ENCODE results near the gene FAM193A. TPM values are rescaled to one million over a fixed set of nuclear protein-coding genes. Genes with fewer than 3 reads are reported as not detected.
"Not testable (repeated sequence)": the region's sequence is repeated elsewhere in the genome, so short reads cannot be mapped to it uniquely, and the experiment has no call there.

FAM193A gene
- polyA plus RNA-seq, 1 donor = 31.3 TPM

DNA sequence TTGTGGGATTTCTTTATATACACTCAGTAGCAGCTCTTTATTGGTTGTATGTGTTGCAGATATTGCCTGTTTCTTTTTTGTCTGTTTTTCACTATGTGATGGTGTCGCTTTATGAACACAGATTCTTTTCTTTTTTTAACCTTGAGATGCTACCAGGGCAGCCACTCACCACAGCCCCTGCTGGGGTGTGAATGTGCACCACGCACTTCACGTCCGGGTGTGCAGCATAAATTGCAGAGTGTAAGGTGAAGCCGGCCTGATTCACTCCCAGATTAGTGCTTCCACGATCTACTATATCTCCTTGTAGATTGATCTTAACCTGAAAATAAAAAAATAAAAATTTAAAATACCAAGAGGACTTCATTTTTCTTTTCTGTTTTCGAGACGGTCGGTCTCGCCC is 71.4 kb downstream of the FAM193A start:
- DNase-seq = no peak

GRCh38 chr4:2608291-2608690 is 71.8 kb downstream of the FAM193A start:
- no peak for DNase-seq

- DNase-seq = no peak
Measured at GRCh38 chr4:2615821-2616220, 79.4 kb downstream of the FAM193A start.

- no peak for DNase-seq
Measured at GRCh38 chr4:2617955-2618354, 81.5 kb downstream of the FAM193A start.

DNA sequence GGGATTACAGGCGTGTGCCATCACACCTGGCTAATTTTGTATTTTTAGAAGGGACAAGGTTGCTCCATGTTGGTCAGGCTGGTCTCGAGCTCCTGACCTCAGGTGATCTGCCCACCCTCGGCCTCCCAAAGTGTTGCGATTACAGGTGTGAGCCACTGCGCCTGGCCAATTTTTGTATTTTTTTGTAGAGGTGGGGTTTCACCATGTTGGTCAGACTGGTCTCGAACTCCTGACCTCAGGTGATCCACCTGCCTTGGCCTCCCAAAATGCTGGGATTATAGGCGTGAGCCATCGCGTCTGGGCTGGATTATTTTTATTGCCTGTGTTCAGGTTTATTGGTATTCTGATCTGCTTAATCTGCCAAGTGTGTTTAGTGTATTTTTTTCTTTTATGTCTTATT is 82.3 kb downstream of the FAM193A start:
- not testable (repeated sequence) for DNase-seq

DNA sequence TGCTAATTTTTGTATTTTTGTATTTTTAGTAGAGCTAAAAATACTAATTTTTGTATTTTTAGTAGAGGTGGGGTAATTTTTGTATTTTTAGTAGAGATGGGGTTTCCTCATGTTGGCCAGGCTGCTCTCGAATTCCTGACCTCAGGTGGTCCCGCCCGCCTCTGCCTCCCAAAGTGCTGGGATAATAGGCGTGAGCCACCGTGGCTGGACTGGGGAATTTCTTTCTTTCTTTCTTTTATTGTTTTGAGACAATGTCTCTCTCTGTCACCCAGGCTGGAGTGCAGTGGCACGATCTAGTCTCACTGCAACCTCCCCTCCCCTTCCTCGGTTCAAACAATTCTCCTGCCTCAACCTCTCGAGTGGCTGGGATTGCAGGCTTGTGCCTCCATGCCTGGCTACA is 83.0 kb downstream of the FAM193A start:
- DNase-seq = no peak

- no peak for DNase-seq
Measured at GRCh38 chr4:2621419-2621818, 85.0 kb downstream of the FAM193A start.

DNA sequence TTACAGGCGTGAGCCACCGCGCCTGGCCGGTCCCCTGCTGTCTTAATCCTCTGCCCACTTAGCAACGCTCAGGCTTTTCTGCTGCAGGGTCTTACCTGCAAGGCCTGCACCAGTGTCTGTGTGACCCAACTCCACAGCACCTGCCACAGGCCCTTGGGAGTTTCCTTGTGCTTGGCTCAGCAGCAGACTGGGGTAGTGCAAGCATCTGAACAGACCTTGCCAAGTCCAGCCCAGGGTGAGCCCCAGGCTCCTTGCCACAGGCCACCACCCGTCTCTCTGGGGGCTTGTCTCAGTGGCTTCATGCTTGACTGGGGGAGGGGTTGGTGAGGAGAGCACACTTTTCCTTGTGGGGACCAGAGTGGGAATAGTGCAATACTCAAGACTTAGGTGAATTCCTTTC is 87.0 kb downstream of the FAM193A start:
- no peak for DNase-seq

DNA sequence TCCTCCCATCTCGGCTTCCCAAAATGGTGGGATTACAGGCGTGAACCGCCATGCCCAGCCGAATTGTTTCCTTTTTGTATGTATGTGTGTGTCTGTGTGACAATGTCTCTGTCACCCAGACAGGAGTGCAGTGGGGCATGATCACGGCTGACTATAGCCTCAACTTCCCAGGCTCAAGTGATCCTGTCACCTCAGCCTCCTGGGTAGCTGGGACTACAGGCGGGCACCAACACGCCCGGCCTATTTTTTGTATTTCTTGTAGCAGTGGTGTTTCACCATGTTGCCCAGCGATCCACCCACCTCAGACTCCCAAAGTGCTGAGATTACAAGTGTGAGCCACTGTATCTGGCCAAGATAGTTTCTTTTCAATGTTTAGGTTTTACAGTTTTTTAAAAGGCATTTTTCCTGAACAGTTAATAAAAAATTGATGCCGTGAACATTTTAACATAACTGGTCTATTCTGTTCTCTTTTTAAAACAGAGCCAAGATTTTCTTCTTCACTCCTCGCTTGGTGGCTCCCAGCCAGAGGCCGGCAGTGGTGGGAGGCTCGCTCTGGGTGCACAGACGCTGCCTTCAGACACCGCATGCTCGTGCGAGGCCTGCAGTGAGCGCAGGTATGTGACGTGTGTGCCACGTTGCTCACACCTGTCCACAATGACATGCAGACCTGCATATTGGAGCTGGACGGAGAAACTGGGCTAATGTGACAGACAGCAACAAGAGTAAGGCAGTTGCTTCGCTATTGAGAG is 88.5 kb downstream of the FAM193A start:
- DNase-seq = no peak

DNA sequence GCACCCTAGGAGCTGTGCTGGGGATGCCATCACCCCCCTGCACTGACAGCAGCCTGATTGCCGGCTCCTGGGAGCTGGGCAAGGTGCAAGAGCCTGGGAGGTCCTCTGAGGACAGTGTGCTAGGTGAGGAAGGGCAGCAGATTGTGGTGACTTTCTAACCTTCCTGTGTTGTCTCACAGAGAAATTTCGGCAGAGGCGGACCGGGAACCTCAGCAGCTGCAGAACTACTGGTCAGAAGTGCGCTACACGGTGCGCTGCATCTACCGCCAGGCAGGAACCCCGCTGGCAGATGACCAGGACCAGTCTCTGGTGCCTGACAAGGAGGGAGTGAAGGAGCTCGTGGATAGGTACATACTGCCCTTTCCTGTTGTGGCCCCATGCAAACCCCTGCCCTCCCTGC is 89.8 kb downstream of the FAM193A start:
- no peak for DNase-seq

GRCh38 chr4:2630556-2631273 is 94.3 kb downstream of the FAM193A start:
- no peak for DNase-seq

GRCh38 chr4:2634014-2634413 is 97.6 kb downstream of the FAM193A start:
- DNase-seq = no peak

- DNase-seq = no peak
Measured at GRCh38 chr4:2636331-2636730, 99.9 kb downstream of the FAM193A start.

DNA sequence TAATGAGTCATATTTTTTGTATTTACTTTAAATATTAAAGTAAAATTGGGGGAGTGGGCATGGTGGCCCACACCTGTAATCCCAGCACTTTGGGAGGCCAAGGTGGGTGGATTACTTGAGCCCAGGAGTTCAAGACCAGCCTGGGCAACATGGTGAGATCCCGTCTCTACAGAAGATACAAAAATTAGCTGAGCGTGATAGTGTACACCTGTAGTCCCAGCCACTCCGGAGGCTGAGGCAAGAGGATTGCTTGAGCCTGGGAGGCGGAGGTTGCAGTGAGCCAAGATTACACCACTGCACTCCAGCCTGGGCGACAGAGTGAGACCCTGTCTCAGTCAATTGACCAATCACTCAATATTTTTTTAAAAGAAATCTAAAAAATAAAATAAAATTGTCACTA is 100.5 kb downstream of the FAM193A start:
- DNase-seq = not testable (repeated sequence)

DNA sequence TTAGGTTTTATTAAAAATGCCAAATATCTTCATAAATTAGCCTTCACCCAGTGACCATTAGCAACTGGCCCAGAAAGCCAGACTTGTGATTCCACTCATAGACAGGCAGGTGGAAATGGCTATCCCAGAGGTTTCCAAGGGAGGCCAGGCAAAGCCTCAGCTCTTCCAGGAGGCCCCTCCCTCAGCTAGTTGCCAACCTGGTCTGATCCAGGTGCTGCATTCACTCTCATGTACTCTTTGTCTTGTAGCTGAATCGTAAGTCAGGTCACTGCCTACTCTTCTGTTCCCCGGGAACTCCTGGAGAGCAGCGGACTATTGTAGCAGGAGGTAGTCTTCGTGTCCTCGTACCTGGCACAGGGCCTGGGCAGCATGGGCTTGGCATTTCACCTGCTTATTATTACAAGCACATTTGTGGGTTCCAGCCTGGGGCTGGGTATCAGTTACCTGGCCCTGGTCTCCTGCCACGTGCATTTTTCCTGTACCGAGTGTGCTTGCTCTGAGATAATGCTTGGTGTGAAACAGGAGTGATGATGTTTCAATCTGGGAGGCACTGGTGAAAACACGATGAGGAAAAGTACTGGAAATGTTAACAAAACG is 101.6 kb downstream of the FAM193A start:
- no peak for DNase-seq

- no peak for DNase-seq
Measured at GRCh38 chr4:2638730-2639129, 102.3 kb downstream of the FAM193A start.

DNA sequence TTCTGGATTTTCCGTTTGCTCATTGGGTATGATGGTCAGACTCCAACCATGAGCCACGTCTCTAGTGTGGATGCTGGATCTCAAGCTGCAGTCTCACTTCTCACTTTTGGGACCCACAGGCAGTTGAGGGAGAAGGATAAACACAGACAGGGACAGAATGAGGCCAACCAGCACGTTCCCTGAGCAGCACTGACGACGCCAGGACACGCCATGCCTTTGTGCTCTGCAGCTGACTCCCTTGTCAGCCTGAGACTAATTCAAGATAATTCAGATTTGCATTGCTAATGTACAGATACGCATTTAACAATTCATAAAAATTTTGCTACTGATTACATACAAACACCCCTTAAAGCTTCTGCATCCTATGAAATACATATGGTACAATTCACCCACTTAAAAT is 106.5 kb downstream of the FAM193A start:
- no peak for DNase-seq

DNA sequence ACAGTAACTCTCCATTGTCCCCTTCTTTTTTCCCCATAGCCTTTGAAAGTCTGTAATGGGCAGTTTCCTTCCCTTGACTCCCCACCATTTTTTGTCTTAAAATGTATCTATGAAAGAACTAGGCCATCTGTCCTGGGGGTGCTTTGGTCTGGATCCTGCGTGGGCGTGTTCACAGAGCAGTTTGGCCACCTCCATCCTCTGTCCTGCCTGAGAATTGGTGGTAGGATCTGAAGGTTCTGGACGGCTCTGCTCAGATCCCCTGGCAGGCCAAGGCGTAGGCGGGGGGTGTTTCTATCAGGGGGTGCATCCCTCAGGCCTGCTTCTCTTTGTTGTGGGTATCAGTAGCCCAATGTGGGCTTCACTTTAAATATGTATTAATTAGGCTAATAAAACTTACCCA is 107.1 kb downstream of the FAM193A start:
- no peak for DNase-seq

GRCh38 chr4:2646396-2647149 is 110.1 kb downstream of the FAM193A start:
- DNase-seq = no peak

DNA sequence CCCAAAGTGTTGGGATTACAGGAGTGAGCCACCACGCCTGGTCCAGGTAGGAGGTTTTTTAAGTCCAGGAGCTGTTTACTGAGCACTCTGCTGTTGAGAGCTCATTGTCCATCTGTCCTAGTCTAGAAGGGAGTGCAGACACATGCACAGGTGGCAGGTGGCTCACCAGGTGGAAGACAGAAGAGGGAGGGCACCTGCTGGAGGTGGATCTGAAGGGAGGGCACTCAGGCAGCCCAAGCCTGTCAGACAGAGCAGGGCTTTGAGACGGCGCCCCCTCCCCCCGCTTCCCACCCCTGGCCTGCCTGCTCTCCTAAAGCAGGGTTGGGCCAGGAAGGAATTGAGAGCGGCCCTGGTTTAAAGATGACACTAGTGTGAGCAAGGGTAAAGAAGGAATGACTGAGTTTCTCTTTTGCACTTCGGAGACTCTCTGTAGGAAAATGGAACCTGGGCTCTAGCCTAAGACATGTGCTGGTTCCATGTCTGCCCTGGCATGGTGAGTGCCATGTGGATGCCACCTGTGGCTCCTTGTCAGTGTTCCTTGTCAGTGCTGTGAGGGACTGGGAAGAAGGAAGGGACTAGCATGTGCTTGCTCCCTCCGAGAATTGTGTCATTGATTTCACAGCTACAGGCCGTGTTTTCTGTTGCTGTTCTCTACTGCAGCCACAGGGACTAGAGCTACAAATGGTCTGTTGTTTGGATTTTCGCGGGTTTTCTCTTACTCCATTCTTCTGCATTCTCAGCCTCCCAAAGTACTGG is 111.1 kb downstream of the FAM193A start:
- DNase-seq = no peak

GRCh38 chr4:2648159-2648814 is 111.8 kb downstream of the FAM193A start:
- no peak for DNase-seq

All from left kidney (tissue), 2 donors.